ENCODE data around the gene COX20.

- TF ChIP-seq CTCF (IDR thresholded peaks at IDR 0.05; ENCODE audit: low read length) (no peak), EZH2 (IDR thresholded peaks at IDR 0.05; ENCODE audit: borderline replicate concordance, low read length) (no peak)
Measured at GRCh38 chr1:244807138-244807537, 28.3 kb upstream of the COX20 start.
